ENCODE data around the gene ELMOD2. TPM values are rescaled to one million over a fixed set of nuclear protein-coding genes. Genes with fewer than 3 reads are reported as not detected.

The ELMOD2 gene
- total and polyA plus RNA-seq, 2 of the 13 experiments (the other 11 are each of a cell fraction or from before 2014, with no cell fraction given): 10.2 to 38.1 TPM

DNA sequence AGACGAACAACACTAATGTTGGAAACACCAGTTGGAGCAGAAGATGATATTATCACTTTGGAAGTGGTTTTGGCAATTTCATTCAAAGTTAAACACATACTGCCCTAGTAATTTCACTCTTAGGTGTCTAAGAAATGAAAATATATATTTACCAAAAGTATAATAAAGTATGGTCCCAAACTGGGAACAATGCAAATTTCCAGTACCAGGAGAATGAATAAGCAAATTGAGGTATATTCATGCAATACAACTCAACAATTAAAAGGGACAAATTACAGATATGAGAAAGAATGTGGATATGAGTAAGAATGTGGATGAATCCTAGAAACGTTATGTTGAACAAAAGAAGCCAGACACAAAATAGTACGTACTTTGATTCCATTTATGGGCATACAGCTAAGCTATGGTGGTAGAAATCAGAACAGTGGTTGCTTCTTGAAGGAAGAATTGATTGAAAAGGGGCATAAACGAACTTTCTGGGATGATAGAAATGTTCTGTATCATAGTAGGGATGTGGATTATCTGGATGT lies 10.0 kb downstream of the ELMOD2 start (continued):
- no peak for TF ChIP-seq RBM39 (IDR thresholded peaks at IDR 0.05; ENCODE audit: low read depth, low read length, poor library complexity, severe bottlenecking)

DNA sequence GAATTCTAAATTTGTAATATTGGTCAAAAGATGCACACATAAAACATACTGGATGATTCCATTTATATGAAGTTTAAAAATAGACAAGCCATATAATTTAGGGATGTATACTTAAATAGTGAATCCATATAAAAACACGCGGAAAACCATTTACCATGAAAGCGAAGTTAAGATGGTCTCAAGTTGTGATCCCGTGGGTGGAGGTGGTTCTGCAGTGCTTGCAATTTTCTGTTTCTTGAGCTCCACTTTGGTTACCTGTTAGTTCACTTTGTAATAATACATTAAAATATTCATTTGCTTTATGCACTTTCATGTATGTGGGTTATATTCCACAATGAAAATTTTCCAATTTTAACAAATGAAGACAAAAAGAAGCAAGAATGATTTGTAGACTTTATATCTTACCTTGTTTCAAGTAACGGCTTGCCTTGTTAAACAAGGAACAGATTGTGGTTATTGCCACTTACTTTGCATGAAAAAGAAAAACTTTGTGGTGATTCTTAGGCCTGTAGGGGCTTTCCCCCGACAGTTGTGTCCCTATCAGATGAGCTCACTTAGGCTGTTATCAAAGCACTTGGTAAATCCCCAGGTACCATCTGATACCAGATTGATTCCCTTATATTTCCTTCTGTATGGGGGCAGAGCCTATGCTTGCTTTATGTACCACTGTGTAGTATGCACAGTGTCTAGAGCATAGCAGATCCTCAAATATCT lies 32.6 kb downstream of the ELMOD2 start:
- WGBS (ENCODE audit: low lambda C conversion rate): 97% methylated on average over 6 of the region's 6 CpGs
- no TSS peak for BruUV-seq (replicated peaks)
- H4K20me1 ChIP-seq (ENCODE audit: insufficient read depth, low read length): no peaks in the 10 kb centered on the region
- no peaks in the 10 kb centered on the region for H3K9me3 ChIP-seq (ENCODE audit: low read length)
- no peaks in the 10 kb centered on the region for H3K27me3 ChIP-seq (ENCODE audit: control insufficient read depth in 1 of 2, insufficient read depth in 2 of 2, low read length in 2 of 2)
- H3K79me2 ChIP-seq (ENCODE audit: insufficient read depth, low read length): no peaks in the 10 kb centered on the region
- no peak overlapping the region for H3K27ac ChIP-seq (ENCODE audit: extremely low read length, insufficient read depth, low read length)
- no peaks in the 10 kb centered on the region for H3K4me1 ChIP-seq (ENCODE audit: insufficient read depth, low read length)
- DNase-seq (ENCODE audit: low spot score) (no peak), FAIRE-seq (no peak), ATAC-seq (no peak)
- intact Hi-C loops (cut with micrococcal nuclease; ENCODE audit: unreplicated experiment): no loop called here
- no peak overlapping the region for H3K4me2 ChIP-seq (ENCODE audit: low read depth, low read length)
- CTCF ChIA-PET (ENCODE audit: low intra/inter-chr PET ratio, low total read pairs): no interaction called here
- peaks cover 1% of the 10 kb centered on the region in 2 experiments; a peak in 1 of 5 replicates for H3K36me3 ChIP-seq (replicated peaks in 1 of 2; ENCODE audit: control insufficient read depth in 1 of 2, insufficient read depth in 2 of 2, low read length in 2 of 2)
- H3K4me3 ChIP-seq (replicated peaks in 1 of 3; ENCODE audit: insufficient read depth in 1 of 3, low read depth in 2 of 3, low read length in 3 of 3): no peak overlapping the region
- no peak overlapping the region for H3K9ac ChIP-seq (ENCODE audit: insufficient read depth, low read depth, low read length)
- POLR2A ChIA-PET: no interaction called here
- TF ChIP-seq MIER3 (CRISPR knock-in tag; IDR thresholded peaks at IDR 0.05; ENCODE audit: borderline replicate concordance): no peak
- no peak overlapping the region for H2AFZ ChIP-seq (ENCODE audit: low read length)
- in situ Hi-C loops (cut with HindIII; ENCODE audit: extremely low pct_ligation_motif_present, low pct_unique_long_range_greater_than_20kb): no loop called here

DNA sequence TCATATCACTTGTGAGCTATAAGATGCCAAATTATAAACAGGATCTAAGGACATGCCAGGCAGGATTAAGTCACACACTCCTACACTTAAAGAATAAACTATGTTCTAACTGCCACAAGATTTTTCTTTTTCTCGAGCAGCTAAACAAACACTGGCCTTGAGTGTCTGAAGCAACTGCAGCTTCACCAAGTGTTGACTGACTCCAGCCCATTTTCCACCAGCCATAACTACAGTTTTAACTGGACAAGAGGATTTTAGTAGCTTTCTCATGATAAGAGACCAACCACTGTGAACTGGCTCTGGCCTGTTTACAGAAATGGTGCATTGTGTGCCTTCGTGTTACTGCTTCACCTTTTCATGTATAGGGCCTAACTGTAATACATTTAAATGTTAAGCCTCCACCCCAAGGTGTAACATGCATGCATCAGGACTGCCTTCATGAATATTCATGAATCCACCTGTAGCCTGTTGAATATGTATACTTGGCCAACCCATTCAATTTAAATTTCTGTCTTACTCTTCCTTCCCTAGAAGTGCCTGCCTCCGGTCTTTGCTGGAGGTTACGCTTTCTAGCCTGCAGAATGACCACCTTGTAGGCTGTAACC lies 34.0 kb downstream of the ELMOD2 start:
- intact Hi-C loops (cut with micrococcal nuclease; ENCODE audit: unreplicated experiment) (no loop called here), in situ Hi-C loops (cut with HindIII; ENCODE audit: extremely low pct_ligation_motif_present, low pct_unique_long_range_greater_than_20kb) (no loop called here)
- no peaks in the 10 kb centered on the region for H3K9me3 ChIP-seq (ENCODE audit: low read length)
- no peak overlapping the region for H2AFZ ChIP-seq (ENCODE audit: low read length)
- H3K36me3 ChIP-seq (replicated peaks in 1 of 2; ENCODE audit: control insufficient read depth in 1 of 2, insufficient read depth in 2 of 2, low read length in 2 of 2): peaks cover 0 to 1% of the 10 kb centered on the region in 2 experiments; a peak in 1 of 5 replicates
- H3K4me3 ChIP-seq (replicated peaks in 1 of 3; ENCODE audit: insufficient read depth in 1 of 3, low read depth in 2 of 3, low read length in 3 of 3): no peak overlapping the region
- DNase-seq (ENCODE audit: low spot score): no peak
- CTCF ChIA-PET (ENCODE audit: low intra/inter-chr PET ratio, low total read pairs): no interaction called here
- H4K20me1 ChIP-seq (ENCODE audit: insufficient read depth, low read length): no peaks in the 10 kb centered on the region
- no peak for ATAC-seq
- POLR2A ChIA-PET: no interaction called here
- no peak for FAIRE-seq
- H3K4me2 ChIP-seq (ENCODE audit: low read depth, low read length): no peak overlapping the region
- WGBS (ENCODE audit: low lambda C conversion rate): 94% methylated on average over 4 of the region's 4 CpGs
- H3K27ac ChIP-seq (ENCODE audit: extremely low read length, insufficient read depth, low read length): no peak overlapping the region
- no peaks in the 10 kb centered on the region for H3K79me2 ChIP-seq (ENCODE audit: insufficient read depth, low read length)
- no TSS peak for BruUV-seq (replicated peaks)
- no peak overlapping the region for H3K9ac ChIP-seq (ENCODE audit: insufficient read depth, low read depth, low read length)
- no peaks in the 10 kb centered on the region for H3K4me1 ChIP-seq (ENCODE audit: insufficient read depth, low read length)
- H3K27me3 ChIP-seq (ENCODE audit: control insufficient read depth in 1 of 2, insufficient read depth in 2 of 2, low read length in 2 of 2): no peaks in the 10 kb centered on the region
- no peak for TF ChIP-seq SCMH1 (CRISPR knock-in tag; IDR thresholded peaks at IDR 0.05; ENCODE audit: borderline replicate concordance)
- TF ChIP-seq SALL2 (CRISPR knock-in tag; IDR thresholded peaks at IDR 0.05): no peak
- no peak for TF ChIP-seq ZNF24 (IDR thresholded peaks at IDR 0.05)
- no peak for TF ChIP-seq AGO2 (optimal IDR thresholded peaks at IDR 0.05; ENCODE audit: low read depth, low read length)
- no peak for TF ChIP-seq SNAI1 (CRISPR knock-in tag; IDR thresholded peaks at IDR 0.05; ENCODE audit: borderline replicate concordance)
- no peak for TF ChIP-seq SRF (IDR thresholded peaks at IDR 0.05; ENCODE audit: low read depth, low read length)
- TF ChIP-seq ZNF652 (CRISPR knock-in tag; IDR thresholded peaks at IDR 0.05; ENCODE audit: borderline replicate concordance, low read depth): no peak
- no peak for TF ChIP-seq ZNF782 (CRISPR knock-in tag; IDR thresholded peaks at IDR 0.05; ENCODE audit: borderline replicate concordance)
- TF ChIP-seq, protein P1, sequence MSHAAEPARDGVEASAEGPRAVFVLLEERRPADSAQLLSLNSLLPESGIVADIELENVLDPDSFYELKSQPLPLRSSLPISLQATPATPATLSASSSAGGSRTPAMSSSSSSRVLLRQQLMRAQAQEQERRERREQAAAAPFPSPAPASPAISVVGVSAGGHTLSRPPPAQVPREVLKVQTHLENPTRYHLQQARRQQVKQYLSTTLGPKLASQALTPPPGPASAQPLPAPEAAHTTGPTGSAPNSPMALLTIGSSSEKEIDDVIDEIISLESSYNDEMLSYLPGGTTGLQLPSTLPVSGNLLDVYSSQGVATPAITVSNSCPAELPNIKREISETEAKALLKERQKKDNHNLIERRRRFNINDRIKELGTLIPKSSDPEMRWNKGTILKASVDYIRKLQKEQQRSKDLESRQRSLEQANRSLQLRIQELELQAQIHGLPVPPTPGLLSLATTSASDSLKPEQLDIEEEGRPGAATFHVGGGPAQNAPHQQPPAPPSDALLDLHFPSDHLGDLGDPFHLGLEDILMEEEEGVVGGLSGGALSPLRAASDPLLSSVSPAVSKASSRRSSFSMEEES (CRISPR knock-in tag; IDR thresholded peaks at IDR 0.05): no peak
- TF ChIP-seq ZNF562 (CRISPR knock-in tag; IDR thresholded peaks at IDR 0.05; ENCODE audit: borderline replicate concordance): no peak
- no peak for TF ChIP-seq FOXJ3 (CRISPR knock-in tag; IDR thresholded peaks at IDR 0.05; ENCODE audit: borderline replicate concordance)
